Kidney epithelial cell (primary cell): Measurements from ENCODE around the gene CCT5. TPM values are rescaled to one million over a fixed set of nuclear protein-coding genes. Genes with fewer than 3 reads are reported as not detected.
"Not testable (repeated sequence)": the region's sequence is repeated elsewhere in the genome, so short reads cannot be mapped to it uniquely, and the experiment has no call there.

Experiments
- DNase-seq: peaks from one replicate; pipeline ENCODE4 v3.0.0-alpha.2; 2010; ENCODE audit warnings: low read depth
- H3K27me3 ChIP-seq: 2 replicates; pipeline ENCODE4 v1.6.0; 2011; ENCODE audit warnings: low read length; ENCODE audit not compliant: control insufficient read depth, insufficient read depth
- H3K36me3 ChIP-seq: 2 replicates; pipeline ENCODE4 v1.5.1; 2011; ENCODE audit warnings: low read length; ENCODE audit not compliant: control insufficient read depth, insufficient read depth
- H3K4me3 ChIP-seq: 2 replicates; pipeline ENCODE4 v1.5.1; 2011; ENCODE audit warnings: low read depth, mild to moderate bottlenecking, control low read depth, low read length
- total RNA-seq: library from RNA; depleted of rRNA; stranded (reverse); fragments of >200 nt; gene quantifications from 2 replicates; pipeline ENCODE4 v1.2.3, GENCODE V29; 2015
- TF ChIP-seq, protein P1 (sequence below): IDR thresholded peaks from 2 replicates; pipeline ENCODE4 v1.5.1; 2011; ENCODE audit warnings: mild to moderate bottlenecking, moderate library complexity, low read length, control low read depth, inconsistent platforms; ENCODE audit not compliant: insufficient read depth, poor library complexity, severe bottlenecking

CCT5 gene
- total RNA-seq, 1 donor from 2014 or later, result 506 TPM

DNA sequence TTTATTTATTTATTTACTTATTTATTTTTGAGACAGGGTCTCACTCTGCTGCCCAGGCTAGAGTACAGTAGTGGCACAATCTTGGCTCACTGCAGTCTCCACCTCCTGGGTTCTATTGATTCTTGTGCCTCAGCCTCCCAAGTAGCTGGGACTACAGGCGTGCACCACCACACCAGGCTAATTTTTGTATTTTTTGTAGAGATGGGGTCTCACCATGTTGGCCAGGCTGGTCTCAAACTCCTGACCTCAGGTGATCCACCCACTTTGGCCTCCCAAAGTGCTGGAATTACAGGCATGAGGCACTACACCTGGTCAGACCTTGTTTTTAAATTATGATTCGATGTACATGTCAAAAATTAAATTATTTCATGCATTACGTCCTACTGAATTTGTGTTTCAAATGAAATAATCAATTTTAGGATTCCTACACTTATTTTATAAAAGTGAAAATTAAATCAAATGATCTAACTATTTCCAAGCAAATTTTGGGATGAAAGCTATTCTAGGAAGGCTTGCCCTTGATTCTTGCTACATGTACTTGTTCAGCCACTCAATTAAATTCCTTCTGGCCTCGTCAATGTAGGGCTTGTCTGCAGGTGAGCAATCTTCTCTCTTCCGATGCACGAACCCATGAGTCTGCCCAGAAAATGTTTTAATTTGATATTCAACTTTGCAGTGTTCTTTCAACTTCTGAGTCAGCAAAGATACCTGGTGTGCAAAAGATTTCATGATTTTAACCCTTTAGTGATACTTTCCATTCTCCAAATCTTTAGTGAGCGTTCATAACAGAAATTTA is 30.0 kb downstream of the CCT5 start:
- DNase-seq, result no peak
- Histone ChIP-seq H3K36me3 (no peaks in the 10 kb centered on the region), H3K4me3 (no peak overlapping the region), H3K27me3 (no peaks in the 10 kb centered on the region)
- TF ChIP-seq, protein P1, sequence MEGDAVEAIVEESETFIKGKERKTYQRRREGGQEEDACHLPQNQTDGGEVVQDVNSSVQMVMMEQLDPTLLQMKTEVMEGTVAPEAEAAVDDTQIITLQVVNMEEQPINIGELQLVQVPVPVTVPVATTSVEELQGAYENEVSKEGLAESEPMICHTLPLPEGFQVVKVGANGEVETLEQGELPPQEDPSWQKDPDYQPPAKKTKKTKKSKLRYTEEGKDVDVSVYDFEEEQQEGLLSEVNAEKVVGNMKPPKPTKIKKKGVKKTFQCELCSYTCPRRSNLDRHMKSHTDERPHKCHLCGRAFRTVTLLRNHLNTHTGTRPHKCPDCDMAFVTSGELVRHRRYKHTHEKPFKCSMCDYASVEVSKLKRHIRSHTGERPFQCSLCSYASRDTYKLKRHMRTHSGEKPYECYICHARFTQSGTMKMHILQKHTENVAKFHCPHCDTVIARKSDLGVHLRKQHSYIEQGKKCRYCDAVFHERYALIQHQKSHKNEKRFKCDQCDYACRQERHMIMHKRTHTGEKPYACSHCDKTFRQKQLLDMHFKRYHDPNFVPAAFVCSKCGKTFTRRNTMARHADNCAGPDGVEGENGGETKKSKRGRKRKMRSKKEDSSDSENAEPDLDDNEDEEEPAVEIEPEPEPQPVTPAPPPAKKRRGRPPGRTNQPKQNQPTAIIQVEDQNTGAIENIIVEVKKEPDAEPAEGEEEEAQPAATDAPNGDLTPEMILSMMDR, result no peak

DNA sequence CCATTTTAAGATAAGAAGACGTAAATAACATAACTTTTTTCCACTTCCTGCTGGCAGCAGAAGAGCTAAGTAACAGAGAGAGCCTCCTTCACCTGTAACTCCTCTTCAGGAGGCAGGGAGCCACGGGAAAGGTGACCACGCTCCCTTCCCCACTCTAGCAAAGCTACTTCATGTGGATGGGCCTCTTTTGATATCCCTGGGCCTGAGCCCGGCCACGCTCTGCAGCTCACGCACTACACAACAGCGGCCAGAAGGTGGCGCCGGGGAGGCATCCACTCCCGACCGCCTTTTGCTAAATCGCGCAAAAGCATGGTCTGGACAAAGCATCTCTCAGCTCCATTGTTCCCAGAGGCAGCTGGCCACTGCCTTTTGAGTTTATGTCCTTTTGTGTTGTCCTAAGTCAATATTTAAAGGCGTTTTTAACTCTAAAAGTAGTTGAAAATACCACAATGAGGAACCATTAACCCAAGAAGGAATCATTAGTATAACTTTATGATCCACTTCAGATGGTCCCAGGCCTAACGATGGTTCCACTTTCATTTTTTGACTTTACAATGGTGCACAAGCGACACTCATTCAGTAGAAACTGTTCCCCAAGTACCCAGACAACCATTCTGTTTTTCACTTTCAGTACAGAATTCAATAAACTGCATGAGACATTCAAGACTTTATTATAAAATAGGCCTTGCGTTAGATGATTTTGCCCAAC is 34.0 kb downstream of the CCT5 start:
- DNase-seq, result no peak
- Histone ChIP-seq H3K27me3 (no peaks in the 10 kb centered on the region), H3K36me3 (no peaks in the 10 kb centered on the region), H3K4me3 (no peak overlapping the region)
- TF ChIP-seq, protein P1, result peak; percentile 96

DNA sequence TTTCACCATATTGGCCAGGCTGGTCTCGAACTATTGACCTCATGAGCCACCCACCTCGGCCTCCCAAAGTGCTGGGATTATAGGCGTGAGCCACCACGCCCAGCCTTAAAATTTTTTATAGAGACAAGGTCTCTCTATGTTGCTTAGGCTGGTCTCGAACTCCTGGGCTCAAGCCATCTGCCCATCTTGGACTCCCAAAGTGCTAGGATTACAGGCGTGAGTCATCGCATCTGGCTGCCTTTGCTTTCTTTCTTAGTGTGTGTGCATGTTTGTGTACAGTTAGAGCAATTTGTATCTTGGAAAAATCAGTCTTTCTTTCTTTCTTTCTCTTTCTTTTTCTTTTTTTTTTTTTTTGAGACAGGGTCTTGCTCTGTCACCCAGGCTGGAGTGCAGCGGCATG is 35.3 kb downstream of the CCT5 start:
- DNase-seq, H3K27me3 ChIP-seq: not testable (repeated sequence)

DNA sequence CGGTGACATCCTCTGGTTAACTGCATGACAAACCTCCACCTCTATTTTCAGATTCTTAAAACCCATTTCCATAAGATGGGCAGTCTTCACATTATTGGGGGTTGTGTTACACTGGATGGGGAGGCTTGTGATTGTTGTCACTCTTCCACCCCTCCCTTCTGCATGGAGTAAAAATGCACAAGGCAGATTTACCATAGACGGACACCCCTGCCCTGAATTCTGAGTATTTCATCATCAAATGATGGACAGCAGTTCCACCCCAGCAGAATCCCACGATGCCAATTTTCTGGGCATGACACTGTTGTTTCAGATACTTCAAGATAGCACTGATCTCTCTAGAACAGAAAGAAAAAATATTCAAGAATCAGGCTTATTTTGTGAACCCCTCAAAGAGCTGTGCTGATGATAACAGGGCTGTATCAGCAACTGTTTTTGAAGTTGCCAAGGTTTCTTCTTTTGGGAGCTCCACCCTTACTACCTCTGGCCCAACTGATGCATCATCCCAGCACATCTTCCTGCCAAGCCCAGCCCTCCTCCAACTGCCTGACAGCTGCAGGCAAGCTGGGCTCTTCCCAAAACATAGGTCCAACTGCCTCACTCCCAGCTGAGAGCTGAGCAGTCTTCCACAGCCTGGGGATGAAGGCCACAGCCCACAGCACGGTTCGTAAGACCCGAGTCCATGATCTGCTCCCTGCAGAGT is 36.2 kb downstream of the CCT5 start:
- no peak overlapping the region for H3K4me3 ChIP-seq

More for the DNA sequence above, 35.3 kb downstream of the CCT5 start:
- H3K4me3 ChIP-seq, H3K36me3 ChIP-seq: not testable (repeated sequence)

DNA sequence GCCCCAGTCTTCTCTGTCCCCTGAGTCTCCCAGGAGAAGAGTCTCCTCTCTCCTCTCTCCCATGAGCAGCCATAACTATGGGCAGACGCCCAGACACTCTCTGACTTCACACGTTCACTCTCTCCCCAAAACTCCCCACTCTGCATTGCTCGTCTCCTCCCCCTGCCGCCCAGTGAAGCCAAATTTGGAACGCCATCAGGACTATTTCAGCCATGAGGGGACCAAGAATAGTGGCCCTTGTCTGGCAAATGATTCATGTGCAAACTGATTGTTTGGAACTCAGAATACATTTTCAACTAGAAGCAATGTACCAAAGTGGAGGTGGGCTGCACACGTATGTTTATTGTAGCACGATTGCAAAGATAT is 36.8 kb downstream of the CCT5 start:
- TF ChIP-seq, protein P1, result no peak
- Histone ChIP-seq H3K4me3 (no peak overlapping the region), H3K36me3 (no peaks in the 10 kb centered on the region), H3K27me3 (no peaks in the 10 kb centered on the region)
- no peak for DNase-seq

More for the DNA sequence above, 36.2 kb downstream of the CCT5 start:
- H3K36me3 ChIP-seq, result no peaks in the 10 kb centered on the region
- no peak for DNase-seq
- no peaks in the 10 kb centered on the region for H3K27me3 ChIP-seq
- TF ChIP-seq, protein P1, result no peak

DNA sequence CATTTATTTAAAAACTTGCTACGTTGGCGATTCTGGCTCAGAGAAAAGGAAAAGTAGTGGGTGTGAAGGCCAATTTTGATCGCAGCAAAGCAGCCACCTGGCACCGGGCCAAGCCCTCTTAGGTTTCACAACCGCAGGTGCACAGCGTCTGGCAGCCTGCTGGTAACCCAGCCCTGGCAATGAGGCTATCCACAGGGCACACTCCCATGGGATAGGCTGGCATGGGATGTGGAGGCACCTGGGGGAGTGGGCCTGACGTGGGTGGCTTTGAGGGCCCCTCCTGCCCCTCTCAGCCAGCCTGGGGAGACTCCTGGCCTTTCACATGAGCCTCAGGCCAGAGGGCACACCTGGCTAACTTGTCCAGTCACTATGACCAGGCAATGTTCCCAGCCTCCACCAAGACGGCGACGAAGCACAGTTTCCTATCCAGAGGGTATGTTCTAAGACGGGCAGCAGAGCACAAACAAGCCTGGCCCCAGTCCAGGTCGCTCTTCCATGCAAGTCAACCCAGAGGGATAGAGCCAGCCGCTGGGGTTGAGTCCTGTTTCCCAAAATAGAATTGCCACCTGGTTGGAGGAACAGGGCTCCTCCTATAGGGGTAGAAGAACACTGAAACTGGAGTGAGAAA is 38.6 kb downstream of the CCT5 start:
- DNase-seq, result peak; percentile 81
- no peak overlapping the region for H3K4me3 ChIP-seq
- H3K36me3 ChIP-seq, result no peaks in the 10 kb centered on the region
- H3K27me3 ChIP-seq, result no peaks in the 10 kb centered on the region
- TF ChIP-seq, protein P1, result no peak
